Head of caudate nucleus (tissue), 42 donors: ENCODE measurements around the gene CADPS2.

ENCODE experiments used
- DNase-seq, 42 donors: peaks; one replicate each; pipeline versions ENCODE4 v3.0.0 to v3.0.0-alpha.2; 2020 to 2021; ENCODE audit warnings: mixed read lengths in 7 of 42
- intact Hi-C: fragments of 100-400 bp; cut with DNase I; formaldehyde crosslinking; loops from one replicate; pipeline ENCODE4 v1.15.0; 2022

Gene CADPS2

GRCh38 chr7:122448893-122449589 is 437.2 kb downstream of the CADPS2 start:
- intact Hi-C loops: no loop called here
- no peak for DNase-seq

- intact Hi-C loops: no loop called here
Observed at GRCh38 chr7:122442929-122443328, 443.3 kb downstream of the CADPS2 start.

GRCh38 chr7:122438492-122438891 is 447.8 kb downstream of the CADPS2 start:
- DNase-seq: no peak
- intact Hi-C loops: no loop called here

More at GRCh38 chr7:122442929-122443328, 443.3 kb downstream of the CADPS2 start:
- DNase-seq: no peak

- intact Hi-C loops: no loop called here
- peak in 1 of 42 donors; percentile 4 for DNase-seq
Observed at GRCh38 chr7:122438006-122438405, 448.3 kb downstream of the CADPS2 start.

GRCh38 chr7:122433765-122434164 is 452.5 kb downstream of the CADPS2 start:
- intact Hi-C loops: no loop called here
- DNase-seq: no peak

DNA sequence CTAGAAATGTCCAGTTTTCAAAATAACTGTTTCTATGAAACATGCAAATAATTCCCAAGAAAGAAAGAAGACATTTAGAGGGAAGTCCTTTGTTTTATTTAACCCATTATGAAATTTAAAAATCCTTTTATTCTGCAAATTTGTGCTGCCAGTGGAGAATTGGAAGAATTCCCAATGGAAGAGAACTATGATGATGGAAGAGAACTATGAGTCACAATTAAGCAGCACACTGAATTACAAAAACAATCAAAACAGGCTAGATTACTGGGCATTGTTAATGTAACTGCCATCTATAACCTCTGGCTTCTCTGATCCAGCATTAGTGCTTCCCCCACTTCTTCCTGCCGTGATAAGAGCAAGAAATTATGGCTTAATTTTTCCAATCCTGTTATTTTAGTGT is 455.6 kb downstream of the CADPS2 start:
- intact Hi-C loops: no loop called here
- no peak for DNase-seq

- intact Hi-C loops: no loop called here
- DNase-seq: no peak
Observed at GRCh38 chr7:122429926-122430325, 456.3 kb downstream of the CADPS2 start.

DNA sequence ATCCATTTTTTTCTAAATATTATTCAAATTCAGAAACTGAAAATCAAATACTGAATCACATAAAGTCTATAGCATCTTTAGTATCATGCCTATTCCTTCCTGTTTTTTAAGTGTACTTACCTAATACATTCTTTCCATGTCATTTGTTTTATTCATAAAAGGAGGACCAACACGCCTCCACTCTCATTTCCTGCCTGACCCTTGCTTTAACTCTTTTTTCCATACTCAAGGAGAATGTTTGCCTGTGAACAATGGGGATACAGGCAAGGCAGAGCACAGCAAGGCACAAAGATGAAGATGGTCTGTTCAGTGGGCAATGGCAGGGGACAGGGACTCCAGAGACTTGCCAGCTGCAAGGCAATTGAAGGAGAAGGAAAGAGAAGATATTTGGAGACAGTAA is 460.5 kb downstream of the CADPS2 start:
- intact Hi-C loops: no loop called here

GRCh38 chr7:122423591-122423990 is 462.7 kb downstream of the CADPS2 start:
- intact Hi-C loops: no loop called here
- DNase-seq: no peak

More for the DNA sequence above, 460.5 kb downstream of the CADPS2 start:
- no peak for DNase-seq

DNA sequence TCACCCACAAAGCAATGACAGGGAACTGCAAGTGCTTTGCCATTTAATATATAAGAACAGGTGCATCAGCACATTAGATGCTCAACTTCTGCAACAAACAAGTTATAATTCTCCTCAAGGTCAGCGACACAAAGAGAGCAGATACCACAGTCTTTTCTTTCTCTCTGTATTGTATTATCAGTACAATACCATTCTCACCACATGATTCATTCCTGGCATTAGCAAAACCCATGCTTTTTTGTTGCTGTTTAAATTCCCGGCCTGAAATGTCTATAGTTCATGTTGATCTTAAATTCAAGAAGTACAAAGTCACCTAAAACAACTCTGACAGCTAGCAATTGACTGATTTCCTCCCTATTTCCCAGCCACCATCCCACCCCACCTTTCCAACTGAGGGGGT is 469.9 kb downstream of the CADPS2 start:
- intact Hi-C loops: no loop called here
- peak in 12 of 42 donors; percentile 2 to 51 (median 16) for DNase-seq

DNA sequence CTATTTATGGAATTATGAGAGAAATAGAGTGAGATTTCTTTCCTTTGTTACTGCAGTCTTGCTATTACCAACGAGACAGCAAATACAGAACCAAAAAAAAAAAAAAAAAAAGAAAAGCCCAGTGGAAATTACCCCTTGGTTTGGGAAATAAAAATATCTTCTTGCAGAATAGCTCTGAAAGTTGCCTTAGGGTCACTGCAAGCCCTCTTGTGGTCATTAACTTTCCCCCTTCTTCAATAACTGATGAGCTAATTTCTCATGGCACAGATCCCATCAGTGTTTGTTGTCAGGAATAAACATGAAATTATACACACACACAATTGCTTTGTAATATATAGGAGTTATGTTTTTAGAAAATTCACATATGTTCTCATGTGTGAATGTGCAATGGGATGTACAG is 470.8 kb downstream of the CADPS2 start:
- intact Hi-C loops: no loop called here
- DNase-seq: no peak

DNA sequence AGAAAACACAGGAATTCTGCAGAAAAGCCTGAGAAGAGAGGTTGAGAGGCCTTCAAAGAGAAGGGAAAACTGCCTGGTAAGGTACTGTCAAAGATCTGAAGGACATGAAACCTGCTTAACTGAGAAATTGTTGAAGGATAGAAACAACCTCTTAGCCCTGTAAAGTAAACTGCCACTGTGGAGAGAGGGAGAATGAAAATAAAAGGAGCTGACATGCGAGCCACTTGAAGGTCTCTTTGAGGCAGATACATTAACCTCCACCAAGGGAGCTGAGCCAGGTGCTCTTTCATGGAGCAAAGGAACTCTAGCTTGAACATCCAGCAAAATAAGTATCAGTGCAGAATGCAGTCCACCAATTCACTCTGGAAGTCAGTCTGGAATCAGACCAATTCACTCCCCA is 472.9 kb downstream of the CADPS2 start:
- DNase-seq: no peak
- intact Hi-C loops: no loop called here

- intact Hi-C loops: no loop called here
- no peak for DNase-seq
Observed at GRCh38 chr7:122412883-122413282, 473.4 kb downstream of the CADPS2 start.

DNA sequence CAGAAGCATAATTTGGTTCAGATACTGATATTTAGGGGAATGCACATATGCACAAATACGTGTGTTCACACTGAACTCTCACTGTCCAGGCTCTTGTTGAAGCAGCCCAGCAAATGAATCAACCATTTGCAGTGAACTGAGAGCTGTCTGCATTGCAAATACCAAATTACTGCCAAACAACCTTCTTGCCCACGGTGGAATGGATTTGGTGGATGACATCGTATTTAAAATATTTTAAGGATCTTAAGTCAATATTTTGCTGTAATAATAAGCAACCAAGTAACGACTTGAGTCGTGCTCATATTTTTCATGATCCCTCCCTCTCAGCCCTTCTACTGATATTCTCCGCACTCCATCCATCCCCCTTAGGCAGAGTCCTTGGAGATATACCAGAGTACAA is 473.8 kb downstream of the CADPS2 start:
- intact Hi-C loops: no loop called here
- DNase-seq: no peak

DNA sequence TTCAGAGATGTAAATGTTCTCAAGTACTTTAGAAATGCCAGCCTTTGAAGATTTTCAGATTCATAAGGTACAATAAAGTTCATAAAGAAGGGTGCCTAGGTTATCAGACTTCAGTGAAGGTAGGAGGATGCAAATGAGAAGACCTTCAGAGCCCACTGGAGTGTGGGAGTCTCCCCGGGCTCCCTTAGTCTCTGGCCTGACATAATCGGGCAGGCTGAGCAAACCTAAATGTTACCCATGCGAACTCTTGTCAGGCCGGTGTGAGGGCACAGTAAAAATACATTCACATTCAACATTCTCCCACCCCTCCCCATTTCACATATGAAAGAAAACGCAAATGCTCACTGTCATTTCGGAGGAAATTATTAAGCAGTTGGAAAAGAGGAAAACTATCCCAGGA is 479.1 kb downstream of the CADPS2 start:
- intact Hi-C loops: no loop called here
- DNase-seq: no peak

DNA sequence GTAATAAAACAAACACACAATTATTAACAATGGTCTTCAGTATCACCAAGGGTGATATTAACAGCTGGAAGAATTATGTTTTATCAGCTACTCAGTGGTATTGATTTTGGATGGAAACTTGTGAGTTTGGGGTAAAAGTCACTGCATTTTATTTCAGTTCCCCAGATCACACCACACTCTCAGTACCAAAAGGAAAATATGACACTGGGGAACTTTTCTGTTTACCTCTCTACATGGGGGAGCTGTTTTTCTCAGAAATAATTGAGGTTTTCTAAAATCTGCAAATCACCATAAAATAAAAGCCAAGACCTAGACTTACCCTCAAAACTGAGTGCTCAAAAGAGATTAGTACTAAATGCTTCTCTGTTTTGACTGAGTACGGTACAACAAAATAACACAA is 483.1 kb downstream of the CADPS2 start:
- intact Hi-C loops: no loop called here
- no peak for DNase-seq

DNA sequence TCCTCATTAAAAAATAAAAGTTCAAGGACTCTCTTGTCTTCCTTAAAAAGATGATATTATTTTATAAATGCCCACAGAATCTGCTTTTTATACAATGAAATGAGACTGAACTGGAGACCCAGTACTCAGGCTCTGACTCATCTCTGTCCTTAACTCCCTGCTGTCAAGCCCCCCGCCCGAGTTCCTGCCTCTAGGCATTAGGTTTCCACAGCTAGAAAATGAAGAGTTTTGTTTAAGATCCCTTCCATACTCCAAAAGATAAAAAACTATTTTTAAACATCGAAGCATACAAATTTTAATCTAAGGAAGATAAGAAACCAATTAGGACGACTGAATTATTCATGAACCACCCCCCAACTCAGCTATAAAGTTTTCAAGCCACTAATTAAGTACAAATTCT is 484.0 kb downstream of the CADPS2 start:
- intact Hi-C loops: no loop called here
- DNase-seq: no peak

GRCh38 chr7:122397381-122397780 is 488.9 kb downstream of the CADPS2 start:
- intact Hi-C loops: no loop called here

GRCh38 chr7:122394512-122394911 is 491.7 kb downstream of the CADPS2 start:
- DNase-seq: no peak
- intact Hi-C loops: no loop called here

More at GRCh38 chr7:122397381-122397780, 488.9 kb downstream of the CADPS2 start:
- DNase-seq: no peak

DNA sequence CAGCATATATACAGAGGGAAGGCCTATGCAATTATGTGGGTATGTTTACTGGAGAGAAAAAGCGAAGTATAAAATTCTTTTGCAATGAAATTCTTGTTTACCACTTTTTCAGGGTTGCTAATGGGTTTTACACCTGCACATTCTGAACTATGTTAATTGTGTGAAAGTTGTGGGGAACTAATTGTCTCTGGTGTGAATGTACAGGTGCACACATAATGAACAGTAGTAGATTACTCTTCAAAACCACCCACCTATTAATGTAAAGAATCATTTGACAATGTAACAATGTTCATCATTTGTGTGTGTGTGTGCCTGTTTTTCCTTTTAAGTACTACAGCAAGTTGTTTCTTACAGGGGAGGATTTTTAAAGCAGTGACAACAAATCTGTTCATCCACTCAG is 501.7 kb downstream of the CADPS2 start:
- intact Hi-C loops: no loop called here
- DNase-seq: no peak

GRCh38 chr7:122383934-122384333 is 502.3 kb downstream of the CADPS2 start:
- no peak for DNase-seq
- intact Hi-C loops: no loop called here

DNA sequence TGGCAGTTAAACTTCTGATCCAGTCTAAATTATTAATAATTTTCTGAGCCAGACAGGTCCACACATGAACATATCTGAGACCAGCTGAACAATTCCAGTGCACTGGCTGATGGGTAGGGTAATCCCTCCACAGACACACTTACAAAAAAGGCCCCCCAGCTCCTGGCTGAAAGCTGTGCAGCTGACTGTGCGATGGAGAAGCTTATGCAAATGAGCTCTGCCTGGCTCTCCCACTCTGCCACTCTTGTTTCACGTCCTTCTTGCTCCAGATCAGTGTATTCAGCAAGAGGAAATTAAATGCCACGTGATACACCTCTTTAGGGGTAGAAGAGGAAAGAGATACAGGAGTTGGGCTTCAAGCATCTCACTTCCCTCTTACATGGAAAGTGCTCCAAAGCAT is 505.3 kb downstream of the CADPS2 start:
- intact Hi-C loops: no loop called here
- DNase-seq: peak in 10 of 42 donors; percentile 3 to 39 (median 11)
